ENCODE data around the gene PLCH1. TPM values are rescaled to one million over a fixed set of nuclear protein-coding genes. Genes with fewer than 3 reads are reported as not detected.

The PLCH1 gene
- total RNA-seq, 1 experiment from 2014 or later = 1.4 TPM

DNA sequence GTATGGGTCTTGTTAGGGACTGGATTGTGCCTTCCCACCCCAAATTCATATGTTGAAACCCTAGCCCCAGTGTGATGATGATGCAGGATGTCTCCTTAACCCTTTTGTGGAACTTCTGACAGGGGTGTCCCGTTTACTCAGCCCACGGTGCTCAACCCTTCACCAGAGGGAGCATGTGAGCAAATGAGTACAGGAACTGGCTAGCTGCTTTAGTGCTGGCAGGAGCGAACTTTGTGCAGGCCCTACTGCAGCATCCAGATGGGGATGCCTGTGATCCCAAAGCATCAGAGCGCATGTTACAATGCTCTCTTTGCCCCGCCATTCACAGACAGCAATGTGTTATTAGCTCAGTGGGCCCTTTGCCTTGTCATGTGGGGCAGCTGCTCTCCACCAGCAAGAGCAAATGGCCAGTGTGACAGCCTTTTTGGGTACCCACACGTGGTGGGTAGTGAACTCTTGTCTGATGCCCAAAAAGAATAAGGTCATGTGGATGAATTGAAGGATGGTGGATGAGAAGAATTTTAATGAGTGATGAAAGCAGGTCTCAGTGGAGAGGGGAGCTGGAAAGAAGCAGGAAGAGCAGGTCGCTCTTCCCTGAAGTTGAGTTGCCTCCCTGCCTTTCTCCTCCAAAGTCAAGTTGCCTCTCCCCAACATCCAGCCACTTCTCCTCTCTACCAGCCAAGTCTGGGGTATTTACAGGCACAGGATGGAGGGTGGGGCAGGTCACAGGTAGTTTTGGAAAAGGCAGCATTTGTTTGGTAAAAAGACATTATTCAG is 388.1 kb downstream of the PLCH1 start:
- Histone ChIP-seq H3K27ac (no peak overlapping the region), H3K9me2 (ENCODE audit: insufficient read depth) (no peaks in the 10 kb centered on the region), H3K4me2 (no peak overlapping the region), H3K4me3 (no peak overlapping the region), H3K9me3 (ENCODE audit: insufficient read depth, low read depth) (no peaks in the 10 kb centered on the region), H3K79me2 (ENCODE audit: low read depth) (no peaks in the 10 kb centered on the region), H3F3A (ENCODE audit: insufficient read depth, low read depth) (no peaks in the 10 kb centered on the region), H3K4me1 (replicated peaks; ENCODE audit: insufficient read depth) (no peaks in the 10 kb centered on the region), H3K36me3 (ENCODE audit: low read depth) (no peaks in the 10 kb centered on the region), H2AFZ (no peak overlapping the region), H4K20me1 (ENCODE audit: insufficient read depth) (no peaks in the 10 kb centered on the region), H3K27me3 (ENCODE audit: insufficient read depth, low read depth) (no peaks in the 10 kb centered on the region)
- no peak for DNase-seq
- CTCF ChIA-PET = no interaction called here
- POLR2A ChIA-PET (ENCODE audit: unreplicated experiment) = interaction anchor here (1.0 kb wide), 1 partner anchor 155 kb away, joined by 4 read pairs; no protein-coding TSS in a partner anchor
- no TSS peak for BruUV-seq (replicated peaks)
- no peak for TF ChIP-seq CTCF (conservative IDR thresholded peaks at IDR 0.05)
- TF ChIP-seq EZH2 (IDR thresholded peaks at IDR 0.05; ENCODE audit: low read depth) = no peak
- intact Hi-C loops (cut with micrococcal nuclease; ENCODE audit: unreplicated experiment) = no loop called here

DNA sequence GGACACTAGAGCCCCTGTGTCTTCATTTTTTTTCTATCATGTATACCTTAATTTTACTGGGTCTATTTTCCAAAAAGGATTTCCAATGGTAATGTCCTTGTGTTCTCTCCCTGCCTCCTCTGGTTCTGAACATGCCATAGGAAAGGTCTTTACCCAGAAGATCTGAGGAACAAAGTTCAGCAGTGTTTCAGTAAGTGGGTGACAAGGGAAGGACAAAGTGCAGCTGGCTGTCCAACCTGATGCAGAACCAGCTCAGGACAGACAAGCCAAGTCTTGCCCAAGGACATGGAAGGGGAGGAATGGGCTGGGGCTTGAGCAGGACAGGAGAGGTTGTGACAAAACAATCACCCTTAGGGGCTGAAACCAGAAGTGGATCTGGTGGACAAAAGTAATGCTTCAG is 390.2 kb downstream of the PLCH1 start:
- TF ChIP-seq CTCF (conservative IDR thresholded peaks at IDR 0.05) = no peak
- no peak for TF ChIP-seq EZH2 (IDR thresholded peaks at IDR 0.05; ENCODE audit: low read depth)
- no peaks in the 10 kb centered on the region for H3F3A ChIP-seq (ENCODE audit: insufficient read depth, low read depth)
- no peaks in the 10 kb centered on the region for H3K4me1 ChIP-seq (replicated peaks; ENCODE audit: insufficient read depth)
- intact Hi-C loops (cut with micrococcal nuclease; ENCODE audit: unreplicated experiment) = no loop called here
- no peaks in the 10 kb centered on the region for H3K27me3 ChIP-seq (ENCODE audit: insufficient read depth, low read depth)
- ChIA-PET POLR2A (ENCODE audit: unreplicated experiment) (no interaction called here), CTCF (interaction anchor here (0.9 kb wide), 1 partner anchor 347 kb away, joined by 3 read pairs; no protein-coding TSS in a partner anchor)
- H3K4me3 ChIP-seq = no peak overlapping the region
- DNase-seq = no peak
- H3K36me3 ChIP-seq (ENCODE audit: low read depth) = no peaks in the 10 kb centered on the region
- no TSS peak for BruUV-seq (replicated peaks)
- no peaks in the 10 kb centered on the region for H3K9me3 ChIP-seq (ENCODE audit: insufficient read depth, low read depth)
- no peak overlapping the region for H3K4me2 ChIP-seq
- H2AFZ ChIP-seq = no peak overlapping the region
- no peaks in the 10 kb centered on the region for H3K79me2 ChIP-seq (ENCODE audit: low read depth)
- no peak overlapping the region for H3K27ac ChIP-seq
- H3K9me2 ChIP-seq (ENCODE audit: insufficient read depth) = no peaks in the 10 kb centered on the region
- H4K20me1 ChIP-seq (ENCODE audit: insufficient read depth) = no peaks in the 10 kb centered on the region

DNA sequence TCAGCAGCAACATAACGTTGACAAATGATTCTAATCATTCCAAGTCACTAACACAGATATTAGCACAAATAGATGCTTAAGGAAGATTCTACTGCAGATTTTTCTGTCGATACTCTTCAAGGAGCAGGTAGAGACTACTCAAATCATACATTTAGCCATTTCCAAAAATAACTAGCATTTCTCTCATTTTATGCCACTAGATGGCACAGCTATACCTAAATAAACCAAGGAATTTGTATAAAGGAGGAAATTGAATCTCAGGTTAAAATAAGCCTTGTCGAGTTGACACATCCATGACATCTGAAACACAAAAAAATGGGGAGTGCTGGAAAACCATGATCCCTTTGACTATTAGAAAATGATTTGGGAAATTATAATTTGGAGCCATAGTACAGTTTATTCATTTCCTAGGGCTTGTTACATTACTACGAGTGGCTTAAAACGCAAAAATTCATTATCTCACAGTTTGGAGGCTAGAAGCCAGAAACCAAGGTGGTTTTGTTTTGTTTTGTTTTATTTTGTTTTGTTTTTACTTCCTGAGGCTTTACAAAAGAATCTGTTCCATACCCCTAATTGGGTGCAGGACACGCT is 391.9 kb downstream of the PLCH1 start:
- H3K9me3 ChIP-seq (ENCODE audit: insufficient read depth, low read depth) = no peaks in the 10 kb centered on the region
- no peak overlapping the region for H2AFZ ChIP-seq
- no peak overlapping the region for H3K4me2 ChIP-seq
- TF ChIP-seq EZH2 (IDR thresholded peaks at IDR 0.05; ENCODE audit: low read depth) = no peak
- TF ChIP-seq CTCF (conservative IDR thresholded peaks at IDR 0.05) = peak; percentile 84
- H3K4me1 ChIP-seq (replicated peaks; ENCODE audit: insufficient read depth) = no peaks in the 10 kb centered on the region
- intact Hi-C loops (cut with micrococcal nuclease; ENCODE audit: unreplicated experiment) = loop anchor here (1.0 kb wide), 1 partner anchor 349 kb away; no protein-coding TSS in a partner anchor
- H4K20me1 ChIP-seq (ENCODE audit: insufficient read depth) = no peaks in the 10 kb centered on the region
- H3K27me3 ChIP-seq (ENCODE audit: insufficient read depth, low read depth) = no peaks in the 10 kb centered on the region
- DNase-seq = peak in 1 of 2 experiments; percentile 55
- no peaks in the 10 kb centered on the region for H3K79me2 ChIP-seq (ENCODE audit: low read depth)
- ChIA-PET POLR2A (ENCODE audit: unreplicated experiment) (no interaction called here), CTCF (interaction anchor here (1.7 kb wide), 1 partner anchor 349 kb away, joined by 8 read pairs; no protein-coding TSS in a partner anchor)
- H3K4me3 ChIP-seq = no peak overlapping the region
- H3K9me2 ChIP-seq (ENCODE audit: insufficient read depth) = no peaks in the 10 kb centered on the region
- BruUV-seq (replicated peaks) = no TSS peak
- H3K27ac ChIP-seq = no peak overlapping the region
- no peaks in the 10 kb centered on the region for H3F3A ChIP-seq (ENCODE audit: insufficient read depth, low read depth)
- H3K36me3 ChIP-seq (ENCODE audit: low read depth) = no peaks in the 10 kb centered on the region
